ENCODE measurements around the gene MAPK8IP1. TPM values are rescaled to one million over a fixed set of nuclear protein-coding genes. Genes with fewer than 3 reads are reported as not detected.
A peak's percentile ranks its signal among the peaks of the same experiment; 100 is the strongest.

The MAPK8IP1 gene
- total RNA-seq, 2 experiments from 2014 or later: 0.85 to 0.86 TPM

GRCh38 chr11:45852018-45852711 lies 33.3 kb upstream of the MAPK8IP1 start:
- Mint-ChIP-seq H3K4me3 (no peak overlapping the region), H3K27me3 (no peaks in the 10 kb centered on the region), H3K9me3 (no peaks in the 10 kb centered on the region), H3K36me3 (peaks cover 5% of the 10 kb centered on the region), H3K27ac (no peak overlapping the region), H3K4me1 (peaks cover 21% of the 10 kb centered on the region)
- no peak for ATAC-seq (ENCODE audit: low read depth)
- POLR2A ChIA-PET: no interaction called here
- DNase-seq: no peak

- Mint-ChIP-seq H3K27me3 (no peaks in the 10 kb centered on the region), H3K36me3 (peaks cover 8% of the 10 kb centered on the region), H3K4me3 (no peak overlapping the region), H3K9me3 (no peaks in the 10 kb centered on the region), H3K4me1 (peaks cover 21% of the 10 kb centered on the region), H3K27ac (no peak overlapping the region)
- POLR2A ChIA-PET: no interaction called here
- DNase-seq (no peak), ATAC-seq (ENCODE audit: low read depth) (no peak)
Measured at GRCh38 chr11:45852712-45853101, 32.7 kb upstream of the MAPK8IP1 start.

- H3K27me3 Mint-ChIP-seq: no peaks in the 10 kb centered on the region
- no peak overlapping the region for H3K27ac Mint-ChIP-seq
- H3K9me3 Mint-ChIP-seq: no peaks in the 10 kb centered on the region
- ATAC-seq (ENCODE audit: low read depth) (no peak), DNase-seq (no peak)
- POLR2A ChIA-PET: no interaction called here
- H3K4me1 Mint-ChIP-seq: peaks cover 16% of the 10 kb centered on the region
- peaks cover 8% of the 10 kb centered on the region for H3K36me3 Mint-ChIP-seq
- H3K4me3 Mint-ChIP-seq: no peak overlapping the region
Measured at GRCh38 chr11:45853332-45854219, 31.9 kb upstream of the MAPK8IP1 start.

- Mint-ChIP-seq H3K36me3 (peaks cover 10% of the 10 kb centered on the region), H3K4me3 (no peak overlapping the region), H3K4me1 (peaks cover 6% of the 10 kb centered on the region), H3K27me3 (no peaks in the 10 kb centered on the region), H3K9me3 (no peaks in the 10 kb centered on the region), H3K27ac (no peak overlapping the region)
- POLR2A ChIA-PET: no interaction called here
- no peak for ATAC-seq (ENCODE audit: low read depth)
- no peak for DNase-seq
Measured at GRCh38 chr11:45855308-45855707, 30.1 kb upstream of the MAPK8IP1 start.

GRCh38 chr11:45856044-45856468 lies 29.4 kb upstream of the MAPK8IP1 start:
- H3K27ac Mint-ChIP-seq: no peak overlapping the region
- peaks cover 2% of the 10 kb centered on the region for H3K4me1 Mint-ChIP-seq
- no peaks in the 10 kb centered on the region for H3K27me3 Mint-ChIP-seq
- ATAC-seq (ENCODE audit: low read depth) (no peak), DNase-seq (no peak)
- POLR2A ChIA-PET: no interaction called here
- no peak overlapping the region for H3K4me3 Mint-ChIP-seq
- peaks cover 9% of the 10 kb centered on the region for H3K36me3 Mint-ChIP-seq
- H3K9me3 Mint-ChIP-seq: no peaks in the 10 kb centered on the region

GRCh38 chr11:45857961-45858474 lies 27.4 kb upstream of the MAPK8IP1 start:
- H3K9me3 Mint-ChIP-seq: no peaks in the 10 kb centered on the region
- ATAC-seq (ENCODE audit: low read depth) (no peak), DNase-seq (no peak)
- POLR2A ChIA-PET: no interaction called here
- H3K36me3 Mint-ChIP-seq: peaks cover 9% of the 10 kb centered on the region
- no peak overlapping the region for H3K27ac Mint-ChIP-seq
- no peaks in the 10 kb centered on the region for H3K4me1 Mint-ChIP-seq
- no peak overlapping the region for H3K4me3 Mint-ChIP-seq
- H3K27me3 Mint-ChIP-seq: no peaks in the 10 kb centered on the region

- ATAC-seq (ENCODE audit: low read depth): no peak
- POLR2A ChIA-PET: no interaction called here
Measured at GRCh38 chr11:45858751-45859398, 26.6 kb upstream of the MAPK8IP1 start.

GRCh38 chr11:45859661-45860140 lies 25.8 kb upstream of the MAPK8IP1 start:
- H3K27ac Mint-ChIP-seq: no peak overlapping the region
- no peaks in the 10 kb centered on the region for H3K4me1 Mint-ChIP-seq
- DNase-seq: no peak
- H3K27me3 Mint-ChIP-seq: no peaks in the 10 kb centered on the region
- no peak overlapping the region for H3K4me3 Mint-ChIP-seq
- no peaks in the 10 kb centered on the region for H3K9me3 Mint-ChIP-seq
- POLR2A ChIA-PET: no interaction called here
- ATAC-seq (ENCODE audit: low read depth): no peak
- H3K36me3 Mint-ChIP-seq: peaks cover 12% of the 10 kb centered on the region

More at GRCh38 chr11:45858751-45859398, 26.6 kb upstream of the MAPK8IP1 start:
- H3K27ac Mint-ChIP-seq: no peak overlapping the region
- no peak overlapping the region for H3K4me3 Mint-ChIP-seq
- no peak for DNase-seq
- no peaks in the 10 kb centered on the region for H3K27me3 Mint-ChIP-seq
- peaks cover 12% of the 10 kb centered on the region for H3K36me3 Mint-ChIP-seq
- H3K9me3 Mint-ChIP-seq: no peaks in the 10 kb centered on the region
- H3K4me1 Mint-ChIP-seq: no peaks in the 10 kb centered on the region

- H3K4me3 Mint-ChIP-seq: no peak overlapping the region
- POLR2A ChIA-PET: no interaction called here
- no peak for DNase-seq
- no peak overlapping the region for H3K27ac Mint-ChIP-seq
- H3K9me3 Mint-ChIP-seq: no peaks in the 10 kb centered on the region
- peaks cover 12% of the 10 kb centered on the region for H3K36me3 Mint-ChIP-seq
- H3K4me1 Mint-ChIP-seq: no peaks in the 10 kb centered on the region
- H3K27me3 Mint-ChIP-seq: no peaks in the 10 kb centered on the region
- ATAC-seq (ENCODE audit: low read depth): no peak
Measured at GRCh38 chr11:45860348-45860747, 25.1 kb upstream of the MAPK8IP1 start.

GRCh38 chr11:45860764-45861510 lies 24.5 kb upstream of the MAPK8IP1 start:
- Mint-ChIP-seq H3K36me3 (peaks cover 12% of the 10 kb centered on the region), H3K27ac (no peak overlapping the region), H3K4me3 (no peak overlapping the region), H3K4me1 (no peaks in the 10 kb centered on the region), H3K9me3 (no peaks in the 10 kb centered on the region), H3K27me3 (no peaks in the 10 kb centered on the region)
- DNase-seq: no peak
- ATAC-seq (ENCODE audit: low read depth): no peak
- POLR2A ChIA-PET: interaction anchor here (0.7 kb wide), 1 partner anchor 64 kb away, joined by 3 read pairs; no protein-coding TSS in a partner anchor

- no peak for DNase-seq
- Mint-ChIP-seq H3K4me1 (no peaks in the 10 kb centered on the region), H3K27me3 (no peaks in the 10 kb centered on the region), H3K36me3 (peaks cover 7% of the 10 kb centered on the region), H3K4me3 (no peak overlapping the region), H3K9me3 (no peaks in the 10 kb centered on the region), H3K27ac (no peak overlapping the region)
- POLR2A ChIA-PET: no interaction called here
- no peak for ATAC-seq (ENCODE audit: low read depth)
Measured at GRCh38 chr11:45864041-45864440, 21.4 kb upstream of the MAPK8IP1 start.

- Mint-ChIP-seq H3K4me1 (no peaks in the 10 kb centered on the region), H3K9me3 (no peaks in the 10 kb centered on the region), H3K27ac (no peak overlapping the region), H3K27me3 (no peaks in the 10 kb centered on the region), H3K4me3 (no peak overlapping the region), H3K36me3 (peaks cover 5% of the 10 kb centered on the region)
- POLR2A ChIA-PET: no interaction called here
- DNase-seq (no peak), ATAC-seq (ENCODE audit: low read depth) (no peak)
Measured at GRCh38 chr11:45869551-45869950, 15.9 kb upstream of the MAPK8IP1 start.

- peak overlapping the region; percentile 57 for H3K27ac Mint-ChIP-seq
- no peaks in the 10 kb centered on the region for H3K4me1 Mint-ChIP-seq
- peaks cover 8% of the 10 kb centered on the region for H3K36me3 Mint-ChIP-seq
- ATAC-seq (ENCODE audit: low read depth): no peak
- POLR2A ChIA-PET: no interaction called here
- H3K27me3 Mint-ChIP-seq: no peaks in the 10 kb centered on the region
- H3K9me3 Mint-ChIP-seq: no peaks in the 10 kb centered on the region
- DNase-seq: no peak
- no peak overlapping the region for H3K4me3 Mint-ChIP-seq
Measured at GRCh38 chr11:45870706-45871105, 14.7 kb upstream of the MAPK8IP1 start.
